GM12878 (cell line): ENCODE measurements around the gene SCG2.

Experiments
- RFX5 ChIP-seq: IDR thresholded peaks from 2 replicates; pipeline ENCODE4 v1.6.1; 2011; ENCODE audit warnings: low read depth, low read length, improper control_type of control experiment
- ZNF24 ChIP-seq: fragments of 450-650 bp; IDR thresholded peaks from 2 replicates; pipeline ENCODE4 v1.6.1; 2017; ENCODE audit warnings: antibody characterized with exemption, mild to moderate bottlenecking
- TF ChIP-seq, protein P1 (sequence below), 3 experiments: IDR thresholded peaks in 2 of 3; conservative IDR thresholded peaks in 1 of 3; 2 replicates each; pipeline ENCODE4 v1.5.1; 2011; ENCODE audit warnings: low read depth in 3 of 3, low read length in 3 of 3, mild to moderate bottlenecking in 3 of 3, control low read depth in 2 of 3, moderate library complexity in 2 of 3, inconsistent platforms in 1 of 3, mixed read lengths in 1 of 3; ENCODE audit not compliant: control insufficient read depth in 2 of 3, insufficient read depth in 1 of 3; ENCODE audit errors: extremely low read depth in 1 of 3

- TF ChIP-seq ZNF24 (no peak), RFX5 (no peak)
- TF ChIP-seq, protein P1, sequence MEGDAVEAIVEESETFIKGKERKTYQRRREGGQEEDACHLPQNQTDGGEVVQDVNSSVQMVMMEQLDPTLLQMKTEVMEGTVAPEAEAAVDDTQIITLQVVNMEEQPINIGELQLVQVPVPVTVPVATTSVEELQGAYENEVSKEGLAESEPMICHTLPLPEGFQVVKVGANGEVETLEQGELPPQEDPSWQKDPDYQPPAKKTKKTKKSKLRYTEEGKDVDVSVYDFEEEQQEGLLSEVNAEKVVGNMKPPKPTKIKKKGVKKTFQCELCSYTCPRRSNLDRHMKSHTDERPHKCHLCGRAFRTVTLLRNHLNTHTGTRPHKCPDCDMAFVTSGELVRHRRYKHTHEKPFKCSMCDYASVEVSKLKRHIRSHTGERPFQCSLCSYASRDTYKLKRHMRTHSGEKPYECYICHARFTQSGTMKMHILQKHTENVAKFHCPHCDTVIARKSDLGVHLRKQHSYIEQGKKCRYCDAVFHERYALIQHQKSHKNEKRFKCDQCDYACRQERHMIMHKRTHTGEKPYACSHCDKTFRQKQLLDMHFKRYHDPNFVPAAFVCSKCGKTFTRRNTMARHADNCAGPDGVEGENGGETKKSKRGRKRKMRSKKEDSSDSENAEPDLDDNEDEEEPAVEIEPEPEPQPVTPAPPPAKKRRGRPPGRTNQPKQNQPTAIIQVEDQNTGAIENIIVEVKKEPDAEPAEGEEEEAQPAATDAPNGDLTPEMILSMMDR (IDR thresholded peaks at IDR 0.05 in 2 of 3, conservative IDR thresholded peaks at IDR 0.05 in 1 of 3; ENCODE audit: control insufficient read depth in 2 of 3, extremely low read depth in 1 of 3, insufficient read depth in 1 of 3, low read depth in 3 of 3, low read length in 3 of 3): no peak
These were observed 17.4 kb upstream of the SCG2 start for GRCh38 chr2:223619486-223620129.
